Neural cell (in vitro differentiated cells): ENCODE results near the gene PIERCE2. TPM values are rescaled to one million over a fixed set of nuclear protein-coding genes. Genes with fewer than 3 reads are reported as not detected.
A peak's percentile ranks its signal among the peaks of the same experiment; 100 is the strongest.
"Not testable (repeated sequence)": the region's sequence is repeated elsewhere in the genome, so short reads cannot be mapped to it uniquely, and the experiment has no call there.

ENCODE experiments used
- H2AFZ ChIP-seq: fragments of 200-600, 300-800 bp; sonication (generic), shearing (Covaris generic); 2 replicates; pipeline ENCODE4 v1.6.0; 2014; ENCODE audit warnings: low read depth, mild to moderate bottlenecking, antibody characterized with exemption, low read length, moderate library complexity
- H3F3A ChIP-seq: fragments of 200-600 bp; shearing (Covaris generic); 2 replicates; pipeline ENCODE4 v1.6.1; 2016; ENCODE audit warnings: mild to moderate bottlenecking, moderate library complexity, mixed read lengths, antibody characterized with exemption, low read length; ENCODE audit not compliant: insufficient read depth, poor library complexity, severe bottlenecking
- H3K27ac ChIP-seq: fragments of 200-600, 300-800 bp; sonication (generic), shearing (Covaris generic); 2 replicates; pipeline ENCODE4 v1.5.1; 2014; ENCODE audit warnings: mild to moderate bottlenecking, low read length, moderate library complexity
- H3K27me3 ChIP-seq: fragments of 300-800, 200-600 bp; sonication (generic), shearing (Covaris generic); 2 replicates; pipeline ENCODE4 v1.6.0; 2014; ENCODE audit warnings: mild to moderate bottlenecking, low read depth, low read length, moderate library complexity; ENCODE audit not compliant: insufficient read depth
- H3K36me3 ChIP-seq: fragments of 300-800, 200-600 bp; sonication (generic), shearing (Covaris generic); 2 replicates; pipeline ENCODE4 v1.5.1; 2014; ENCODE audit warnings: mild to moderate bottlenecking, antibody characterized with exemption, low read length, moderate library complexity; ENCODE audit not compliant: insufficient read depth
- H3K4me2 ChIP-seq: fragments of 300-800, 200-600 bp; sonication (generic), shearing (Covaris generic); 2 replicates; pipeline ENCODE4 v1.6.0; 2014; ENCODE audit warnings: mild to moderate bottlenecking, low read length
- H3K4me3 ChIP-seq: fragments of 300-800, 200-600 bp; sonication (generic), shearing (Covaris generic); 2 replicates; pipeline ENCODE4 v1.5.1; 2014; ENCODE audit warnings: mild to moderate bottlenecking, low read length, moderate library complexity
- H3K79me2 ChIP-seq: fragments of 200-600 bp; shearing (Covaris generic); replicated peaks from 2 replicates; pipeline ENCODE4 v1.6.0; 2014; ENCODE audit warnings: mild to moderate bottlenecking, low read length, moderate library complexity; ENCODE audit not compliant: insufficient read depth
- H3K9ac ChIP-seq: fragments of 300-800, 200-600 bp; sonication (generic), shearing (Covaris generic); 2 replicates; pipeline ENCODE4 v1.6.1; 2016; ENCODE audit warnings: mild to moderate bottlenecking, low read length, mixed read lengths
- H3K9me2 ChIP-seq: fragments of 200-600 bp; shearing (Covaris generic); 2 replicates; pipeline ENCODE4 v1.6.1; 2016; ENCODE audit warnings: mild to moderate bottlenecking, low read length, mixed read lengths; ENCODE audit not compliant: insufficient read depth
- H3K9me3 ChIP-seq: fragments of 200-600, 300-800 bp; sonication (generic), shearing (Covaris generic); 2 replicates; pipeline ENCODE4 v1.6.1; 2016; ENCODE audit warnings: mild to moderate bottlenecking, mixed run types, low read length, moderate library complexity, mixed read lengths
- H4K20me1 ChIP-seq: fragments of 200-600 bp; shearing (Covaris generic); 2 replicates; pipeline ENCODE4 v1.6.1; 2016; ENCODE audit warnings: mild to moderate bottlenecking, mixed run types; ENCODE audit not compliant: insufficient read depth
- CTCF ChIP-seq: fragments of 450-650 bp; IDR thresholded peaks from 2 replicates; pipeline ENCODE4 v1.5.1; 2014; ENCODE audit warnings: antibody characterized with exemption, mild to moderate bottlenecking, moderate library complexity; ENCODE audit not compliant: poor library complexity, severe bottlenecking
- EZH2 ChIP-seq: fragments of 200-600, 300-800 bp; shearing (Covaris generic), sonication (generic); IDR thresholded peaks from 2 replicates; pipeline ENCODE4 v1.6.1; 2014; ENCODE audit warnings: antibody characterized with exemption, low read length, borderline replicate concordance, mild to moderate bottlenecking; ENCODE audit not compliant: insufficient read depth, poor library complexity, severe bottlenecking
- polyA plus RNA-seq: library from polyadenylated mRNA; depleted of rRNA; stranded (reverse); fragments of >200 nt; gene quantifications from 2 replicates; pipeline ENCODE4 v1.2.3, GENCODE V29; 2014

The PIERCE2 gene
- polyA plus RNA-seq, 1 donor from 2014 or later = 10.2 TPM

- no peak overlapping the region for H2AFZ ChIP-seq
These were observed 26.9 kb downstream of the PIERCE2 start for GRCh38 chr15:55434989-55435825.

GRCh38 chr15:55443141-55443540 is 34.8 kb downstream of the PIERCE2 start:
- not testable (repeated sequence) for H3K27ac ChIP-seq, H3F3A ChIP-seq, H3K79me2 ChIP-seq, H3K4me2 ChIP-seq, H2AFZ ChIP-seq, H3K4me3 ChIP-seq, H3K36me3 ChIP-seq, H3K9ac ChIP-seq, H3K27me3 ChIP-seq, H4K20me1 ChIP-seq, H3K9me3 ChIP-seq, H3K9me2 ChIP-seq

More at GRCh38 chr15:55434989-55435825, 26.9 kb downstream of the PIERCE2 start:
- H3K27ac ChIP-seq = no peak overlapping the region
- H3K9me3 ChIP-seq = no peaks in the 10 kb centered on the region
- H3K36me3 ChIP-seq = no peaks in the 10 kb centered on the region
- no peak overlapping the region for H3K4me2 ChIP-seq
- no peaks in the 10 kb centered on the region for H3K27me3 ChIP-seq
- no peaks in the 10 kb centered on the region for H3K9me2 ChIP-seq
- no peak overlapping the region for H3K4me3 ChIP-seq
- no peaks in the 10 kb centered on the region for H3F3A ChIP-seq
- H3K79me2 ChIP-seq = no peaks in the 10 kb centered on the region
- no peaks in the 10 kb centered on the region for H4K20me1 ChIP-seq
- TF ChIP-seq CTCF (peak; percentile 35), EZH2 (no peak)
- H3K9ac ChIP-seq = no peak overlapping the region

DNA sequence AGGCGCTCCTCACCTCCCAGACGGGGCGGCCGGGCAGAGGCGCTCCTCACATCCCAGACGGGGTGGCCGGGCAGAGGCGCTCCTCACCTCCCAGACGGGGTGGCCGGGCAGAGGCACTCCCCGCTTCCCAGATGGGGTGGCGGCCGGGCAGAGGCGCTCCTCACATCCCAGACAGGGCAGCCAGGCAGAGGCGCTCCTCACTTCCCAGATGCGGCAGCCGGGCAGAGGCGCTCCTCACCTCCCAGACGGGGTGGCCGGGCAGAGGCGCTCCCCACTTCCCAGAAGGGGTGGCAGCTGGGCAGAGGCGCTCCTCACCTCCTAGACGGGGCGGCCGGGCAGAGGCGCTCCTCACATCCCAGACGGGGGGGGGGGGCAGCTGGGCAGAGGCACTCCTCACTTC is 37.6 kb downstream of the PIERCE2 start:
- H3K9me3 ChIP-seq, H3K27ac ChIP-seq, H3K9ac ChIP-seq, H4K20me1 ChIP-seq, H2AFZ ChIP-seq, H3K4me3 ChIP-seq, H3F3A ChIP-seq, H3K36me3 ChIP-seq, H3K4me2 ChIP-seq, H3K9me2 ChIP-seq, H3K27me3 ChIP-seq, H3K79me2 ChIP-seq: not testable (repeated sequence)

- H3K27me3 ChIP-seq, H3K27ac ChIP-seq, H4K20me1 ChIP-seq, H2AFZ ChIP-seq, H3K36me3 ChIP-seq, H3F3A ChIP-seq, H3K9me2 ChIP-seq, H3K9me3 ChIP-seq, H3K4me3 ChIP-seq, H3K4me2 ChIP-seq, H3K9ac ChIP-seq, H3K79me2 ChIP-seq: not testable (repeated sequence)
These were observed 38.2 kb downstream of the PIERCE2 start for GRCh38 chr15:55446379-55447029.

- not testable (repeated sequence) for H3K9me3 ChIP-seq, H3K79me2 ChIP-seq, H2AFZ ChIP-seq, H3K27ac ChIP-seq, H3K9me2 ChIP-seq, H3K27me3 ChIP-seq, H3K36me3 ChIP-seq, H3K4me2 ChIP-seq, H3F3A ChIP-seq, H4K20me1 ChIP-seq, H3K4me3 ChIP-seq, H3K9ac ChIP-seq
These were observed 38.7 kb downstream of the PIERCE2 start for GRCh38 chr15:55447030-55447394.
